Measurements from ENCODE around the gene GALNT18.

The GALNT18 gene

GRCh38 chr11:11563200-11563975 lies 58.4 kb downstream of the GALNT18 start:
- no peak for DNase-seq (ENCODE audit: extremely low spot score)
- TF ChIP-seq CTCF (IDR thresholded peaks at IDR 0.05; ENCODE audit: control extremely low read depth, extremely low read depth, low read depth, missing control alignments) = no peak
- ChIA-PET CTCF (interaction anchor here (0.9 to 1.6 kb wide), 3 partner anchors 14 to 38 kb away, joined by 3 to 4 read pairs (median 3); no protein-coding TSS in a partner anchor), POLR2A (no interaction called here)

GRCh38 chr11:11561991-11562390 lies 59.8 kb downstream of the GALNT18 start:
- no peak for DNase-seq (ENCODE audit: extremely low spot score)
- no peak for TF ChIP-seq CTCF (IDR thresholded peaks at IDR 0.05; ENCODE audit: control extremely low read depth, extremely low read depth, low read depth, missing control alignments)
- CTCF ChIA-PET = no interaction called here
- POLR2A ChIA-PET = no interaction called here

- no peak for TF ChIP-seq CTCF (IDR thresholded peaks at IDR 0.05; ENCODE audit: control extremely low read depth, extremely low read depth, low read depth, missing control alignments)
- CTCF ChIA-PET = interaction anchor here (1.0 to 1.4 kb wide), 2 partner anchors 9 to 21 kb away, joined by 3 to 8 read pairs; no protein-coding TSS in a partner anchor
- POLR2A ChIA-PET = no interaction called here
- no peak for DNase-seq (ENCODE audit: extremely low spot score)
These were observed 63.0 kb downstream of the GALNT18 start for GRCh38 chr11:11558826-11559225.

- POLR2A ChIA-PET = no interaction called here
- no peak for TF ChIP-seq CTCF (IDR thresholded peaks at IDR 0.05; ENCODE audit: control extremely low read depth, extremely low read depth, low read depth, missing control alignments)
- CTCF ChIA-PET = interaction anchor here (1.0 to 1.4 kb wide), 2 partner anchors 9 to 20 kb away, joined by 3 to 8 read pairs; no protein-coding TSS in a partner anchor
- no peak for DNase-seq (ENCODE audit: extremely low spot score)
These were observed 63.4 kb downstream of the GALNT18 start for GRCh38 chr11:11558396-11558795.

- POLR2A ChIA-PET = no interaction called here
- CTCF ChIA-PET = no interaction called here
- DNase-seq (ENCODE audit: extremely low spot score) = no peak
These were observed 66.6 kb downstream of the GALNT18 start for GRCh38 chr11:11555208-11555607.

GRCh38 chr11:11553573-11553972 lies 68.2 kb downstream of the GALNT18 start:
- no peak for TF ChIP-seq CTCF (IDR thresholded peaks at IDR 0.05; ENCODE audit: control extremely low read depth, extremely low read depth, low read depth, missing control alignments)
- ChIA-PET POLR2A (no interaction called here), CTCF (no interaction called here)
- no peak for DNase-seq (ENCODE audit: extremely low spot score)

More at GRCh38 chr11:11555208-11555607, 66.6 kb downstream of the GALNT18 start:
- TF ChIP-seq CTCF (IDR thresholded peaks at IDR 0.05; ENCODE audit: control extremely low read depth, extremely low read depth, low read depth, missing control alignments) = no peak
